Stimulated activated CD8-positive, alpha-beta memory T cell treated with anti-CD3 and anti-CD28 coated beads, Interleukin-4, amount 100 ng/mL, for 24 hours (primary cell): ENCODE results near the gene SLC38A5.
"Not testable (repeated sequence)": the region's sequence is repeated elsewhere in the genome, so short reads cannot be mapped to it uniquely, and the experiment has no call there.

Source experiments
- DNase-seq: peaks from one replicate; pipeline ENCODE4 v3.0.0-alpha.2; 2020; ENCODE audit warnings: low read depth

Gene SLC38A5

DNA sequence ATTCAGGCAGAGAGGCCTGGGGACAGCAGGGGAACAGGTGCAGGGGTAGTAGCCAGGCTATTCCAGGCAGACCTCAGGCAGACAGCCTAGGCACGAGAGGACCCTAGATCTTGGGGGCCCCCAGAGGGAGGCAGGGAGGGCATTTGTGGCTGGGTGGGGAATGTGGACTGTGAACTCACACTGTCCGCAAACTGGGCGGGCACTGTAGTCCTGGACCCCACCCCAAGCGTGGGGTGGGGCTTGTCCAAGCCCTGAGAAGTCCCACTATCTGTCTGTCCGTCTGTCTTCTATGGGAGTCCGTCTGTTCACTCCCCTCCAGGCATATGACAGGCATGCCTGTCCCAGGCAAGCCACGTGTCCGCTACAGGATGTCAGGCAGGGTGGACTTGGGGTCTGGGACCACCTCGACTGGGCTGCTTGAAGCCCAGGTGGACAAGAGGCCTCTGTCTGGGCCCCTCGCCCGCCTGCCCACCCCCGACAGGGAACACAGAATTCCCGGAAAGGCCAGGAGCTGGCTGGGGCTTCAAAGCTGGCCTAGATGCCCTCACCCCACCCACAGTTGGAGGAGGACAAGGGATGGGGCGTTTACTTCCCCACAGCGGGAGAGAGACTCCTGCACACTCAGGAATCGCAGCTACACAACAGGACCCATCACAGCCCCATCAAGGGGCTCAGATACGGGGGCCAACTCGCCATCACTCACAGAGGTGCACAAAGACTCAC, at the start of gene SLC38A5:
TSS of gene SLC38A5 (minus strand) at position 151 of the 723 bp plus-strand sequence. CDS start 2,336 bp downstream, outside the sequence.
- no peak for DNase-seq

DNA sequence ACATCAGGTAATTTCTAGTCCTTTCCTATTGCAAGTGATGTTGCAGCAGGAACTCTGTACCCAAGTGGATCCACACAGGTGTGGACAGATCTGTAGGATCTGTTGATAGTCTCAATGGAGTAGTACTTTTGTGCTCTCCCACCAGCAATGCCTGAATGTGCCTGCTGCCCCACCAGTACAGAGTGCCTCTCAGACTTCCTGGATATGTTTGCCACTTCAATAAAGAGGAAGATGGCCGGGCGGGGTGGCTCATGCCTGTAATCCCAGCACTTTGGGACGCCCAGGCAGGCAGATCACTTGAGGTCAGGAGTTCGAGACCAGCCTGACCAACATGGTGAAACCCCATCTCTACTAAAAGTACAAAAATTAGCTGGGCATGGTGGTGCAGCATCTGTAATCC, 49.4 kb upstream of the SLC38A5 start:
- not testable (repeated sequence) for DNase-seq

DNA sequence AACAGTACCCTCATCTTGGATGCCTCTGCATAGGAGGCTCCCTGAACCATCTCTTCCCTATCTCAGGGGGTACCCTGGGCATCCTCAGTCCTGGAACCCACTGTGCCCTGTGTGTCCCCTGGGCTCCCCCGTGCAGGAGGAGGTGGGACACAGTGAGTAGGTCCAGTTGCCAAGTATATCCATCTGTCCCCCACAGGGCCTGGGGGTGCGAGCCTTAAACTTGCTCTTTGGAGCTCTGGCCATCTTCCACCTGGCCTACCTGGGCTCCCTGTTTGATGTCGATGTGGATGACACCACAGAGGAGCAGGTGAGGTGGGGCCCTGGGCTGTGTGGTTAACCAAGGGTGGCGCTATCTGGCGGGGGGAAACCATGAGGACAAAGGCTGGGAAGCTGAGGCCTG, 46.9 kb upstream of the SLC38A5 start:
- no peak for DNase-seq

DNA sequence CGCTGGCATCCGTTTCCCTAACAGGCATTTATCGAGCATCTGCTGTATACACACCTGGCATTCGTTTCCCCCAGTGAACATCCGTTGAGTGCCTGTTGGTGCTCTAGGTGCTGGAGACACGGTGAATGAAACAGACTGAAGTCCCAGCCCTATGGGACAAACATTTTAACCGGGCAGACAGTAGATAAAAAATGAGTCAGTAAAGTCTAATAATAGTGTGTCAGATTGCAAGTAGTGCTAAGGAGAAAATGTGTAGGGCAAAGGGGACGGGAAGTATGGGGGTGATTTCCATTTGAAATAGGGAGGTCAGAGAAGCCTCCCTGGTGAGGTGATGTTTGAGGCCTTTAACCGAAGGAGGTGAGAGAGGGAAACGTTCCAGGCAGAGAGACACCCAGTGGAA, 46.2 kb upstream of the SLC38A5 start:
- DNase-seq, result no peak

DNA sequence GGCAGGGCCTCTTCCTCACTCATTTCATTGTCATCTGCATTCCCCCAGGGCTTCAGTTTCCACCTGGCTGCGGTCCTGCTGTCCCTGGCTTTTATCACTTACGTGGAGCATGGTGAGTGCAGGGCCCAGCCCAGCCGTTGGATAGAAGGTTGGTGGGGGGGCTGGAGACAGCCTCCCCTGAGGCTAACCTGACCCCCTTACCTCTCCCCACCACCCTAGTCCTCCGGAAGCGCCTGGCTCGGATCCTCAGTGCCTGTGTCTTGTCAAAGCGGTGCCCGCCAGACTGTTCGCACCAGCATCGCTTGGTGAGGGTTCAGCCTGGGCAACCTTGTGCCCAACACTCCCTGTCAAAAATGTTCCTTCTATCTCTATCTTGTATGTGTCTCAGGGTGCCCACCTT, 45.8 kb upstream of the SLC38A5 start:
- no peak for DNase-seq

DNA sequence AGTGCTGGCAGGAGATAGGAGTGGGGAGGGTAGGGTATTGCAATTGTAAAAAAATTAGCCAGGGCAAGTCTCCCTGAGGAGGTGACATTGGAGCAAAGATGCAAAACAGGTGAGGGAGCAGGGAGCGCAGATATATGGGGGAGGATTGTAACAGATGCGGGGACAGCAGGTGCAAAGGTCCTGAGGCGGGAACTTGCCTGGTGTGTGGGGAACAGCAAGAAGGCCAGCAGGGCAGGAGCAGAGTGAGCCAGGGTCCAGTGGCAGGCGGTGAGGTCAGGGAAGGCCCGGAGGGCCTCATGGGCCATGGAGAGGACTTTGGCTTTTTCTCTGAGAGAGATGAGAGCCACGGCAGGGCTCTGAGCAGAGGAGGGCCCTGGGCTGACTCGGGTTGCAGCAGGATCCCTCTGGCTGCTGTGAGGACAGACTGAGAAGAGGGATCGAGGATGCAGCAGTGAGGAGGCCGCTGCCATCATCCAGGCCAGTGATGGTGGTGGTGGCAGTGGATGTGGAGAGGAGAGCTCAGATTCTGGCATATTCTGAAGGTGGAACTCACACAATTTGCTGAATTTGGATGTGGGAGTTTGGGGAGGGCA, 44.9 kb upstream of the SLC38A5 start:
- DNase-seq, result no peak

DNA sequence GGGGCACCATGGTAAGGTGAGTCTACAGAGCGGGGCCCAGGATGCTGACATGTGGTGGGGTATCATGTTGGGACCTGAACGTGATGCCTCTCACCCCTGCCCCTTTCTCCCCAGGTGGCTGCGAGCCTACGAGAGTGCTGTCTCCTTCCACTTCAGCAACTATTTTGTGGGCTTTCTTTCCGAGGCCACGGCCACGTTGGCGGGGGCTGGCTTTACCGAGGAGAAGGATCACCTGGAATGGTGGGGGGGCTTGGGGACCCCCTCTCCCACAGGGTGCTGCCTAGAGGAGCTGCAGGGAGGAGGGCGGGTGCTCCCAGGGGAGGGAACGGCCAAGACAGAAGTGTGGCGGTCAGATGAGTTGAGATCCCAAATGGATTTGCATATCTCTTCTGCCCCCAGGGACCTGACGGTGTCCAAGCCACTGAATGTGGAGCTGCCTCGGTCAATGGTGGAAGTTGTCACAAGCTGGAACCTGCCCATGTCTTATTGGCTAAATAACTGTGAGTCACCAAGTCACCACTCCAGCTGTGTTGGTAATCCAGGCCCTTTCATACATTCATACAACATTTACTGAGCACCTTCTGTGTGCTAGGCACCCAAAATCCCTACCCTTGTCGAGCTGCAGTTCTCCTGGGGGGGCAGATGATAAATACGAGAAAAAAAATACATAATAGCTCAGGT, 44.2 kb upstream of the SLC38A5 start:
- no peak for DNase-seq

DNA sequence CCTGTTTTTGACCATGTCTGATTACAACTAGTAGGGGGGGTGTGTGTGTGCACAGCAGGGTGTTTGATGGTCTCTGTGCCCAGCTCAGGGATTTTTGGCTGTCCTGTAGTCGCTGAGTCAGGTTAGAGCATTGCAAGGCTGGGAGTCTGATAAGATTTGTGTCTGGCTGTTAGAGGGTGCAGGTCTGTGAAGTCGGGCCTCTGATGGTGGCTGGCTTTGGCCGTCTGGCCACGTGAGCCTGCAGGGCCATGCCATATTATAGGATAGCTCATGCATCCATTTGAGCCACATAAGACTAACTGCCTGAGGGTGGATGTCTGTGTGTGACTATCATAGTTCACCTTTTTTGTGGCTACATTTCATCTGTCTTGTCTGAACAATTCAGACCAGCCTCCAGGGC, 43.6 kb upstream of the SLC38A5 start:
- DNase-seq, result no peak

DNA sequence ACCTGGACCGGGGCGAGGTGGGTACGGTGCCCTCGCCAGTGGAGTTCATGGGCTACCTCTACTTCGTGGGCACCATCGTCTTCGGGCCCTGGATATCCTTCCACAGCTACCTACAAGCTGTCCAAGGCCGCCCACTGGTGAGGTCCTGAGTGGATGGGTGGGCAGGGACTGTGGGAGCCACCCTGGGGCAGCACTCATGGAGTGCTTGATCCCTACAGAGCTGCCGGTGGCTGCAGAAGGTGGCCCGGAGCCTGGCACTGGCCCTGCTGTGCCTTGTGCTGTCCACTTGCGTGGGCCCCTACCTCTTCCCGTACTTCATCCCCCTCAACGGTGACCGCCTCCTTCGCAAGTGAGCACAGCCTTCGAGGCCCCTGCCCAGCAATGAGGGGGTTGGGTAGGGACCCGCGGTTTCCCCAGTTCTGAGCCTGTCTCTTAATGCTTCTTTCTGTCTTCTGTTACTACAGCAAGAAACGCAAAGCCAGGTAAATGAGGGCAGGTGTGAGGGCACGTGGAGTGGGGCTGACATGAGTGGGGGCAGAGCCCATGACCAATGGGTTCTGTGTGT, 42.4 kb upstream of the SLC38A5 start:
- DNase-seq, result no peak

DNA sequence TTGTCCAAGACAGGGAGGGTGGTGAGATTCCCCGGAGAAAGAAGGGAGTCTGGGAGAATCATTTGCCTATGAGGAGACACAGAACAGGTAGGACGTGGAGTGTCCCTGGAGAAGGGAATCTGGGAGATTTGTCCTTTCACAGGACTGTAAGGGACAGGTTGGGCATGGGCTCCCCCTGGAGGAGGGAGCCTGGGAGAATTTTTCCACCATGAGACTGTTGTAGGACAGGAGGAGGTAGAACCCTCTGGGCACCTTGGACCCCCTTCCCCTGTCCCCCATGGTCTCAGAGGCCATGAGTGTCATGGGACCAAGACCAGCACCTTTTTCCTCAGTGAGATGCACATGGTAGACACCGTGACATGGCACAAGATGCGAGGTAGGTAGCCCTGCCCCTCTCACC, 41.5 kb upstream of the SLC38A5 start:
- no peak for DNase-seq

DNA sequence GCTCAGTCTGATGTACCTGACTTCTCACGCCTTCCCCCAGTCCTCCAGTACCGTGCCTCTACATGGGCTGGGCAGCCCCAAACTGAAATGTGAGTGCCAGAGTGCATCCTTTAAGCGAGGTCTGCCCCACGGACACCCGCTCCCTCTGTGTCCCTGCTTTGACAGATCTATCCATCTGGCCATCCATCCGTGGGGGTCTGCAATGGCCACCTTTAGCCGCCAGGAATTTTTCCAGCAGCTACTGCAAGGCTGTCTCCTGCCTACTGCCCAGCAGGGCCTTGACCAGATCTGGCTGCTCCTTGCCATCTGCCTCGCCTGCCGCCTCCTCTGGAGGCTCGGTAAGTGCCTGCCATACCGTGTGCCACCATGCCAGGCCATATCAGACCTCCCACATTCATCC, 39.6 kb upstream of the SLC38A5 start:
- DNase-seq, result no peak

DNA sequence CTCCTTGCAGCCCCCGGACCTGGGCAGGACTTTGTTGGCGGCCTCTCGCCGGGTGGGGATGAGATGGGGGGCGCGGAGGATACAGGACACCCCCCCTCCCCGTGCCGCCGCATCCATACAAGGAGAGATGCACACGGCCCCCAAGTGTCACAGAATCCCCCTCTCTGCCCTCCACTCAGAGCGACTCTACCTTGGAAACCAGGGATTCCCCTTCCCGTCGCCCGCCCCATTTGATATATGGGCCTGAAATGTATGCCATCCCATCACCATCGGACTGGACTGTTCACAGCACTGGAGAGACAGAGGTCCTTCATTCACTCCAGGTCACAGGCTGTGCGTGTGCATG, 39.2 kb upstream of the SLC38A5 start:
- DNase-seq, result no peak

DNA sequence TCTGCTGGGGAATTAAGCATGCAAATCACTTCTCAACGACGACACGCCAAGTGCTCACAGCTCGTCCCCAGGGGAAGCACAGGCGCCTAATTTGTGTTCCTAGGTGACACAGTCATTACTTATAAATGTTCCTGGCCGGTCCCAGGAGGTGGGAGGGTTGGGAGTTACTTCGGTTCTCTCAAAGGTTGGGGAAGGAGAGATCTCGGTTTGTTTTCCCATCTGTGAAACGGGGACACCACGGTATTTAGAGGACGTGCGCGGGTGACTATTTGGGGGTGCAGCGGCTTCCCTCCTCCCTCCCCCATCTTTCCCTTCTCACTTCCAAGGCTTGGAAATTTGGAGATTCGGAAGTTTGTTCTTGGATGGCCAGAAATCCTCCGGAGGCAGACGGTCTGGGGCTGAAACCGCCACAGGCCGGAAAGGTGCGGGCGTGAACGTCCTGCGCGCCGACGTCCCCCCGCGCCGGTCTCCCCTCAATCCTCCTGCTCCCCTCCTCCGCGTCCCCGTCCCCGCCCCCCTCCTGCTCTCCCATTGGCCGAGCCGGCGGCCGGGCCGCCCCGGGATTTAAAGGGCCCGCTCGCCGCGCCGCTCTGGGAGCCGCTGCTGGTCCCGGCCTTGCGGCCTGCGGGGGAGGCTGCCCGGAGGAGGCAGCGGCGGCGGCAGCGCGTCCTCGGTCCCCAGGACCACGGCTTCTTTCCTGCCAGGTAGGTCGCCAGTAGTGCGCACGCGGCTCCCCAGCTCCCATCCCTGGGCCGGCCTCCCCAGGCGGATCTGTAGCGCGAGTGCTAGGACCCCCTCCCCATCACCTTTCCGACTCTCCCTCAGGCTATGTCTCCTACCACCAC, 38.6 kb upstream of the SLC38A5 start, which contains the start of gene PORCN:
TSS of gene PORCN (plus strand) at position 593 of the 845 bp plus-strand sequence. CDS start 829 bp downstream, outside the sequence.
- DNase-seq, result peak; percentile 78

DNA sequence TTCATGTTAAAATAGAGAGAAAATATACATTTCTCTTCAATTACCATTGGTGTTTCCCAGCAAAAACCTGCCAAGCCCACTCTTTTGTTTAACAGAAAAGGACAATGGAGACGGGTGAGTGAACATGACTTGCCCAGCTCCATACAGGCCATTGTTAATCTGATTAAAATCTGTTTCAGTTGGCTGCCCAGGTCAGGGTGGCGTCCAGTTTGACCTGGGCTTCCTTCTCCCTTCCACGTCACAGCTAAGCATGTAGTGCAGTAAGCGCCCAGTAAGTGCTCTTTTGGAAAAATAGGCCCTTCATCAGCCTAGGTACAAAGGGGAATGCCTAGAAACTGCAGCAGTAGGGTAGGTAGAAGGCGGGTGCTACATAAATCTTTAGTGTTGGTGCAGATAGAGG, 37.2 kb upstream of the SLC38A5 start:
- DNase-seq, result no peak

DNA sequence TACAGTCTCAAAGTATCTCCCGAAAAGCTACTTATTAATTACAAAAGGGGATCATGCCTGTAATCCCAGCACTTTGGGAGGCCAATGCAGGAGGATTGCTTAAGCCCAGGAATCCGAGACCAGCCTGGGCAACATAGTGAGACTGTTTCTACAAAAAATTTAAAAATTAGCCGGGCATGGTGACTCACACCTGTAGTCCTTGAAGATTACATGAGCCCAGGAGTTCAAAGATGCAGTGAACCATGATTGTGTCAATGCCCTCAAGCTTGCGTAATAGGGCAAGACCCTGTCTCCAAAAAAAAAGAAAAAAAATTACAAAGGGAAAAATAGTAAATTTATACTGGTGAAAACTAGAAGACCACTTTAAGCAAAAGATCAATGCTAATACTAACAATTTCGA, 35.4 kb upstream of the SLC38A5 start:
- DNase-seq, result no peak

DNA sequence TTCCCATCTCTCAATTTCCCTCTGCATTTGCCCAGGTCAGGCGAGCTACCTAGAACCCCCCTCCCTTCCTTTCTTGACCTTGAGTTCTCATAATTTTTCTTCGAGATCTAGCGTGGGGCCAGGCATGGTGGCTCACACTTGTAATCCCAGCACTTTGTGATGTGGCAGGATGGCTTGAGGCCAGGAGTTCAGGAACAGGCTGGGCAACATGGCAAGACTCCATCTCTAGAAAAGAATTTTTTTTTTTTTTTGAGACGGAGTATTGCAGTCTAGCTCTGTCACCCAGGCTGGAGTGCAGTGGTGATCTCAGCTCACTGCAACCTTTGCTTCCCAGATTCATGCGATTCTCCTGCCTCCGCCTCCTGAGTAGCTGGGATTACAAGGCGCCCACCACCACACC, 34.2 kb upstream of the SLC38A5 start:
- no peak for DNase-seq

DNA sequence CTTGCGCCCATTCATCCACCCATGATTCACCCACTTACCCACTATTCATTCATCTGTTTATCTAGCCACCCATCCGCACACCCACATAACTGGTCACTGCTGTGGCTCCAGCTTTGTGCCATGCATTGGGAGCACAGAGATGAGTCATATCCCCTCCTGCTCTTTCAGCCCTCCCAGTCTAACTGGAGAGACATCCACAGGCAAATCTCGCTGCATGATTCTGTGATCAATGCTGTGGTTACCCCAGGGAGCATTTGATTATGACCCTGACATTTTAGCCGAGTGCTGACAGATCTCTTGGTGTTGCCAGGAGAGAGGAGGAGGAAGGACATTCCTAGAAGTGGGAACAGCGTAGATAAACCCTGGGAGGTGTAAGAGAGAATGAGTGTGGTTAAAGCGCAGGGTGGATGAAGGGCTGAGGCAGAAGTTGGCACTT, 28.3 kb upstream of the SLC38A5 start:
- DNase-seq, result no peak

DNA sequence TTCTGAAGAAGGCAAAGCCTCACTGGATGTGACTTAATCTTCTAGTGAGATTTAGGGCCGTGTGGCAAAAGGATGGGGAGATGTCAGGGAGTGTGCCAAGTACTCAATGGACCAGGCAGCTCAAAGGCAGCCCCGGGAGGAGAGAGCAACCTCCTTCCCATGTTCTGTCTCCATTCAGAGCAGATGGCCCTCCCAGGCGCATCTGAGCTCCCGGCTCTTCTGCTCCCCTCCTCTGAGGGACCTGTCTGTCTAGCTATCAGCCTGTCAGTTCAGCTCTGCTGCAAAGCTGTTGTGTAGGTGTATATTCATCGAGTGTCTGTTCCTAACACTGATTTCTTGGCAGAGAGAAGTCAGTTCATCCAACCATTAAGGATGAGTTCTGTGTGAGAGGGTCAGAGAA, 27.8 kb upstream of the SLC38A5 start:
- no peak for DNase-seq

DNA sequence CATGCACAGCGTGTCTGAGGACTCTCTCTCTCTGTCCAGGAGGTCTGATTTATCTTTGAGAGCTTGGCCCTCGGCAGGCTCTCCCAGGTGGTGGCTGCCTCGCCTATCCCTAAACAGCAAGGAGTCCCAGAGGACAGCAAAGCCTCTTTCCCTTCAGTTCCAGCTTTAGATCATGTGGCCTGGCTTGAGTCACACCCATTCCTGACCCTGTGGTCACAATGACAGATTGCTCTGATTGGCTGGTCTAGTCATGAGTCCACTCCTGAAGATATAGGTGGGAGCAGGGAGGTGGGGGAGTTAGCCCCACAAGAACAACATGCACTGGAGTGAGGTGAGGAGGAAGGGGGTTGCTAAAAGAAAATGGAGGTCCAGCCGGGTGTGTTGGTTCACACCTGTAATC, 26.6 kb upstream of the SLC38A5 start:
- DNase-seq, result no peak

DNA sequence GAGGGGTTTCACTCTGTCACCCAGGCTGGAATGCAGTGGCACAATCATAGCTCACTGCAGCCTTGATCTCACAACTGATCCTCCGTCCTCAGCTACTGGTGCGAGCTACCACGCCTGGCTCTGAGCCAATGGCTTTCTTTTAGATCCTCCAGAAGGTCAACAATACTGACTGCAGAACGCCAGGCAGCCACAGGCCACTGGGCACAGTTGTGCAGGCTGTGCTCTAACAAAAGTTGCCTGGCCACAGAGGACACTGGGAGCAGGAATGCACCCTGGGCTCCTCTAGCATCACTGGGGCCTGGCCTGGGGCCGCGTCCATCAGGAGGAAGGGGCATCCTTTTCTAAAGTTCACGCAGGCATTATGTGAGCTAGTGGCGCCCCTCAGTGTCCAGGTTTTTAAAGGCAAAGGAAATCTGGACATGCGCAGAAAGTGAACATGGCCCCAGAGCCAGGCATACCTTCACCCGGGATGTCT, 23.9 kb upstream of the SLC38A5 start:
- DNase-seq, result no peak

DNA sequence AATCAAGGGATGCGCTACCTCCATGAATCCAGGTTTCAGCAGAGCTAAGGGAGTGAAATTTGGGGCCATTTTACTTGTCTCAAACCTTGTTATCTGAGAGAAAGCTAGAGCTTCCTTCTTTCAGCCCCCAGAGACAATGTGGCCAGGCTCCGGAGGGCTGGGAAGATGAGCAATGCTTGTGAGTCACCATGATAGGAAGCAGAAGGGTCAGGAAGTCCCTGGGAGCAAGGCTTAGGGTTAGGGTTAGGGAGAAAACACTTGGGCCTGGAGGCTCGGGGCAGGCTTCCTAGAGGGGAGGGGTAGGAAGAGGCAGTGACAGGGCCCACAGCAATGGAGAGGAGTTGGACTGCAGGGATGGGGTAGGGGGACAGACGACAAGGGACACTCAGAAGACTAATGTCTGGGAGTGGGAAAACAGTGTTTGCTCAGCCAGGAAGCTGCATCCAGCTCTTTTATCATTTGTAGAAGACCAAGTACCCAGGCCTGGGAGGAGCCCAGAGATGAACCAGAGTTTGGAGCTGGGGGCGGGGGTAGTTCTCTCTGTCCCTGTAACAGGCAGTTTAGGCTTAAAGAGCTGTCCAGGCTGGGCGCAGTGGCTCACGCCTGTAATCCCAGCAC, 22.3 kb upstream of the SLC38A5 start:
- no peak for DNase-seq

DNA sequence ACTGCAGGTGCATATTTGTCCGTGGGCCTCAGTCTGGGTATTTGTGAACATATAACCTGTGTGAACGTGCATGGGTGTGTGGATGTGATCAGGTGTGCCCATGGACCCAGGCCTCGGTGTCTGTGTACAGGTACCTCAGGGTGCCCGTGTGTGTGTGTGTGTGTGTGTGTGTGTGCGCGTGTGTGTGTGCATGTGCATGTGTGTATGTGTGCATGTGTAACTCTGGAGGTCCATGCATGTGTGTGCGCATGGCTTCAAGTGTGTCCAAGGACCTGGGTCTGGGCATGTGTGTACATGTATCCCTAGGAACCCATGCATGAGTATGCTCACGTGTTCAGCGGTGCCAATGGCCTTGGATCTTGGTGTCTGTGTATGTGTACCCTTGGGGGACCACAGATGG, 21.7 kb upstream of the SLC38A5 start:
- no peak for DNase-seq
